GM13977 (cell line): ENCODE data around the gene CFAP57.
"Not testable (repeated sequence)": the region's sequence is repeated elsewhere in the genome, so short reads cannot be mapped to it uniquely, and the experiment has no call there.

Experiments used
- DNase-seq: peaks from one replicate; pipeline ENCODE4 v3.0.0; 2012; ENCODE audit warnings: low spot score
- CTCF ChIP-seq: IDR thresholded peaks from 2 replicates; pipeline ENCODE4 v1.5.1; 2012; ENCODE audit warnings: mild to moderate bottlenecking, control low read depth; ENCODE audit not compliant: insufficient read depth; ENCODE audit errors: extremely low read depth, missing control alignments
- in situ Hi-C: fragments of 300-500 bp; cut with MboI; formaldehyde crosslinking; loops from one replicate; pipeline ENCODE4 v1.12.0; 2022; ENCODE audit warnings: low sequenced_read_pairs, low pct_unique_long_range_greater_than_20kb, mixed read lengths, inconsistent platforms; ENCODE audit not compliant: unreplicated experiment

The CFAP57 gene

GRCh38 chr1:43205671-43206070 is 33.5 kb downstream of the CFAP57 start:
- no peak for DNase-seq
- TF ChIP-seq CTCF: no peak
- in situ Hi-C loops: no loop called here

- in situ Hi-C loops: no loop called here
- TF ChIP-seq CTCF: no peak
- no peak for DNase-seq
Measured at GRCh38 chr1:43206600-43207228, 34.6 kb downstream of the CFAP57 start.

GRCh38 chr1:43207229-43207853 is 35.2 kb downstream of the CFAP57 start:
- TF ChIP-seq CTCF: no peak
- DNase-seq: no peak
- in situ Hi-C loops: no loop called here

- in situ Hi-C loops, DNase-seq: not testable (repeated sequence)
Measured at GRCh38 chr1:43208277-43208676, 36.1 kb downstream of the CFAP57 start.

- no peak for TF ChIP-seq CTCF
- no peak for DNase-seq
- in situ Hi-C loops: no loop called here
Measured at GRCh38 chr1:43214501-43215444, 42.6 kb downstream of the CFAP57 start.

- in situ Hi-C loops: no loop called here
- TF ChIP-seq CTCF: no peak
- DNase-seq: no peak
Measured at GRCh38 chr1:43217747-43218146, 45.6 kb downstream of the CFAP57 start.
